RCC 7860 (cell line): ENCODE data around the gene PTCRA.
A peak's percentile ranks its signal among the peaks of the same experiment; 100 is the strongest.

ENCODE experiments used
- DNase-seq: peaks from one replicate; pipeline ENCODE4 v3.0.0-alpha.2; 2015; ENCODE audit warnings: low spot score
- FAIRE-seq: peaks from 2 replicates; lab custom pipeline; 2012; peaks lifted over from hg19 to GRCh38; lab: Jason Lieb, UNC

Gene PTCRA

GRCh38 chr6:42969431-42969830 is 53.6 kb downstream of the PTCRA start:
- FAIRE-seq: no peak

GRCh38 chr6:42969934-42970333 is 54.1 kb downstream of the PTCRA start:
- no peak for DNase-seq
- FAIRE-seq: no peak

More at GRCh38 chr6:42969431-42969830, 53.6 kb downstream of the PTCRA start:
- DNase-seq: no peak

- DNase-seq: peak; percentile 34
- no peak for FAIRE-seq
Measured at GRCh38 chr6:42970871-42971612, 55.2 kb downstream of the PTCRA start.

GRCh38 chr6:42971746-42972327 is 56.0 kb downstream of the PTCRA start:
- FAIRE-seq: no peak
- DNase-seq: no peak

GRCh38 chr6:42973926-42974325 is 58.1 kb downstream of the PTCRA start:
- FAIRE-seq (no peak), DNase-seq (no peak)

- DNase-seq (no peak), FAIRE-seq (no peak)
Measured at GRCh38 chr6:42974919-42975505, 59.2 kb downstream of the PTCRA start.
